H9 (cell line): ENCODE measurements around the gene MOB3C. TPM values are rescaled to one million over a fixed set of nuclear protein-coding genes. Genes with fewer than 3 reads are reported as not detected.

Source experiments
- DNase-seq: peaks from one replicate; pipeline ENCODE4 v3.0.0-alpha.2; 2017
- H2AFZ ChIP-seq: one replicate; pipeline ENCODE4 v1.6.1; 2013; ENCODE audit warnings: mild to moderate bottlenecking, low read length, control low read depth, moderate library complexity
- H2AK5ac ChIP-seq: 2 replicates; pipeline ENCODE4 v1.6.1; 2013; ENCODE audit warnings: low read length, control low read depth, mixed read lengths; ENCODE audit not compliant: insufficient read length
- H2BK120ac ChIP-seq: one replicate; pipeline ENCODE4 v1.6.1; 2013; ENCODE audit warnings: low read depth, mild to moderate bottlenecking, low read length, control low read depth, inconsistent platforms; ENCODE audit not compliant: poor library complexity, severe bottlenecking
- H2BK12ac ChIP-seq: 2 replicates; pipeline ENCODE4 v1.6.1; 2013; ENCODE audit warnings: low read length, control low read depth, mixed read lengths, low read depth; ENCODE audit not compliant: insufficient read length
- H2BK15ac ChIP-seq: 2 replicates; pipeline ENCODE4 v1.6.1; 2013; ENCODE audit warnings: low read depth, low read length, control low read depth
- H2BK20ac ChIP-seq: one replicate; pipeline ENCODE4 v1.6.1; 2013; ENCODE audit warnings: low read depth, mild to moderate bottlenecking, low read length, control low read depth, inconsistent platforms; ENCODE audit not compliant: poor library complexity, severe bottlenecking
- H2BK5ac ChIP-seq: 2 replicates; pipeline ENCODE4 v1.6.1; 2013; ENCODE audit warnings: low read length, control low read depth, mixed read lengths; ENCODE audit not compliant: insufficient read length
- H3K14ac ChIP-seq: 2 replicates; pipeline ENCODE4 v1.6.1; 2013; ENCODE audit warnings: low read length, control low read depth; ENCODE audit not compliant: insufficient read depth
- H3K18ac ChIP-seq: 2 replicates; pipeline ENCODE4 v1.6.1; 2013; ENCODE audit warnings: low read depth, mild to moderate bottlenecking, mixed read lengths, low read length, control low read depth; ENCODE audit not compliant: insufficient read length
- H3K23ac ChIP-seq: 2 replicates; pipeline ENCODE4 v1.6.1; 2013; ENCODE audit warnings: low read length, control low read depth, mixed read lengths, low read depth; ENCODE audit not compliant: insufficient read length
- H3K23me2 ChIP-seq: 2 replicates; pipeline ENCODE4 v1.6.1; 2013; ENCODE audit warnings: low read depth, mild to moderate bottlenecking, mixed read lengths, low read length, control low read depth; ENCODE audit not compliant: insufficient read length, poor library complexity, severe bottlenecking
- H3K27ac ChIP-seq: 2 replicates; pipeline ENCODE4 v1.5.1; 2013; ENCODE audit warnings: low read length, control low read depth, mixed read lengths, low read depth; ENCODE audit not compliant: insufficient read length
- H3K27me3 ChIP-seq: 2 replicates; pipeline ENCODE4 v1.6.1; 2013; ENCODE audit warnings: low read length, control low read depth, inconsistent platforms; ENCODE audit not compliant: insufficient read depth
- H3K4ac ChIP-seq: 2 replicates; pipeline ENCODE4 v1.6.1; 2013; ENCODE audit warnings: low read depth, mild to moderate bottlenecking, control low read depth, inconsistent platforms, low read length, moderate library complexity
- H3K4me1 ChIP-seq: 2 replicates; pipeline ENCODE4 v1.6.1; 2013; ENCODE audit warnings: low read length, control low read depth, inconsistent platforms; ENCODE audit not compliant: insufficient read depth
- H3K4me2 ChIP-seq: 2 replicates; pipeline ENCODE4 v1.6.1; 2013; ENCODE audit warnings: low read length, control low read depth, mixed read lengths; ENCODE audit not compliant: insufficient read length, insufficient read depth
- H3K56ac ChIP-seq: 2 replicates; pipeline ENCODE4 v1.6.1; 2013; ENCODE audit warnings: low read depth, mild to moderate bottlenecking, mixed read lengths, low read length, control low read depth; ENCODE audit not compliant: insufficient read length
- H3K79me1 ChIP-seq: 2 replicates; pipeline ENCODE4 v1.6.1; 2013; ENCODE audit warnings: low read depth, mild to moderate bottlenecking, moderate library complexity, low read length, control low read depth, inconsistent platforms; ENCODE audit not compliant: insufficient read depth, poor library complexity, severe bottlenecking
- H3K79me2 ChIP-seq: 2 replicates; pipeline ENCODE4 v1.6.1; 2013; ENCODE audit warnings: low read length, control low read depth, inconsistent platforms; ENCODE audit not compliant: insufficient read depth
- H3K9ac ChIP-seq: 2 replicates; pipeline ENCODE4 v1.6.1; 2013; ENCODE audit warnings: low read length, control low read depth, mixed read lengths; ENCODE audit not compliant: insufficient read length; ENCODE audit errors: extremely low read depth
- H3K9me3 ChIP-seq: one replicate; pipeline ENCODE4 v1.6.1; 2013; ENCODE audit warnings: low read depth, low read length, inconsistent platforms; ENCODE audit not compliant: control insufficient read depth
- H3T11ph ChIP-seq: one replicate; pipeline ENCODE4 v1.6.1; 2013; ENCODE audit warnings: mild to moderate bottlenecking, low read length, control low read depth, inconsistent platforms
- H4K20me1 ChIP-seq: one replicate; pipeline ENCODE4 v1.6.1; 2013; ENCODE audit not compliant: control insufficient read depth, insufficient read length, insufficient read depth
- H4K5ac ChIP-seq: 2 replicates; pipeline ENCODE4 v1.6.1; 2013; ENCODE audit warnings: low read depth, mild to moderate bottlenecking, mixed read lengths, low read length, control low read depth; ENCODE audit not compliant: insufficient read length
- H4K8ac ChIP-seq: replicated peaks from 2 replicates; pipeline ENCODE4 v1.6.1; 2013; ENCODE audit warnings: low read length, control low read depth, mixed read lengths, low read depth; ENCODE audit not compliant: insufficient read length
- H4K91ac ChIP-seq: 2 replicates; pipeline ENCODE4 v1.6.1; 2013; ENCODE audit warnings: low read depth, mild to moderate bottlenecking, moderate library complexity, mixed read lengths, low read length, control low read depth; ENCODE audit not compliant: insufficient read length
- H3K27ac Mint-ChIP-seq, 3 experiments: 2 replicates in 2 of 3; 3 replicates in 1 of 3; pipeline ENCODE4 v1.8.0; 2020 to 2021; ENCODE audit warnings: mixed read lengths in 3 of 3, mild to moderate bottlenecking in 1 of 3, moderate library complexity in 1 of 3
- H3K27me3 Mint-ChIP-seq: 2 replicates; pipeline ENCODE4 v1.8.0; 2021; ENCODE audit warnings: low read depth, mild to moderate bottlenecking, moderate library complexity, mixed read lengths
- H3K36me3 Mint-ChIP-seq, 3 experiments: 2 replicates in 2 of 3; 3 replicates in 1 of 3; pipeline ENCODE4 v1.8.0; 2020 to 2021; ENCODE audit warnings: low read depth in 3 of 3, mixed read lengths in 3 of 3; ENCODE audit not compliant: insufficient read depth in 1 of 3
- H3K4me1 Mint-ChIP-seq, 2 experiments: 2 replicates each; pipeline ENCODE4 v1.8.0; 2020; ENCODE audit warnings: mixed read lengths in 2 of 2
- H3K4me3 Mint-ChIP-seq, 2 experiments: 2 replicates in 1 of 2; 3 replicates in 1 of 2; pipeline ENCODE4 v1.8.0; 2020 to 2021; ENCODE audit warnings: mild to moderate bottlenecking in 2 of 2, mixed read lengths in 2 of 2, moderate library complexity in 1 of 2
- H3K9me3 Mint-ChIP-seq, 2 experiments: 2 replicates in 1 of 2; 3 replicates in 1 of 2; pipeline ENCODE4 v1.8.0; 2020; ENCODE audit warnings: mild to moderate bottlenecking in 2 of 2, mixed read lengths in 2 of 2, moderate library complexity in 1 of 2
- WGBS: extraction: QIAGEN DNeasy Blood & Tissue Kit; methylation state at CpG from one replicate; pipeline ENCODE4 v1.1.7; 2013; ENCODE audit warnings: missing lambda C conversion rate, low lambda C conversion rate, mixed read lengths; ENCODE audit not compliant: insufficient read length; ENCODE audit errors: extremely low coverage; 5-methylcytosine and 5-hydroxymethylcytosine counted together
- total RNA-seq: library from RNA; stranded (reverse); gene quantifications from 2 replicates; pipeline ENCODE4 v1.2.1, GENCODE V29; 2021
- TF ChIP-seq, protein P1 (sequence below): fragments of 200-600 bp; sonication (generic); conservative IDR thresholded peaks from 3 replicates; pipeline ENCODE4 v1.8.0; 2021; ENCODE audit warnings: antibody characterized with exemption, mild to moderate bottlenecking

The MOB3C gene
- total RNA-seq, 1 experiment from 2014 or later = 3.2 TPM

DNA sequence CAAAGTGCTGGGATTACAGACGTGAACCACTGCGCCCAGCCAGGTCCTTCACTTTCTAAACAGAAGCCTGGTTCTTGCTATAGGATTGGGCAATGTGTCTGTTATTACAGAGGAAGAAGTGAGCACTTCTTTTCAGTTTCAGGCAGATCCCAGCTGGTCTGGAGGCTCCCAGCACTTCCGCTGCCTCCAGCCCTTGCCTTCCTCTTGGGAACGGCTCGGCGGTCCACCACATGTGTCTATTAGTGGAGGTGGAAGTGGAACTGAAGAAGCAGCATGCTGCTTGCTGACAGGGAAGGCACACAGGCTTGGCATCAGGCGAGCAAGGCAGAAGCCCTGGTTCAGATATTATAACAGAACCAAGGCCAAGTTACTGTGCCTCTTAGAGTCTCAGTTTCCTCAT lies 29.5 kb downstream of the MOB3C start:
- no peaks in the 10 kb centered on the region for H3K23me2 ChIP-seq
- Mint-ChIP-seq H3K9me3 (no peaks in the 10 kb centered on the region), H3K4me1 (peaks cover 12 to 23% of the 10 kb centered on the region in 2 experiments), H3K36me3 (peaks cover 0 to 30% (median under 1%) of the 10 kb centered on the region in 3 experiments; a peak in 4 of 7 replicates), H3K4me3 (no peak overlapping the region), H3K27ac (no peak overlapping the region), H3K27me3 (no peaks in the 10 kb centered on the region)
- no peaks in the 10 kb centered on the region for H3K9me3 ChIP-seq
- no peak overlapping the region for H2BK5ac ChIP-seq
- no peak overlapping the region for H3K4ac ChIP-seq
- no peaks in the 10 kb centered on the region for H3K27me3 ChIP-seq
- no peak overlapping the region for H3K56ac ChIP-seq
- no peak overlapping the region for H3K9ac ChIP-seq
- no peak overlapping the region for H3K18ac ChIP-seq
- H2BK15ac ChIP-seq = no peak overlapping the region
- H3T11ph ChIP-seq = no peak overlapping the region
- no peaks in the 10 kb centered on the region for H4K20me1 ChIP-seq
- no peaks in the 10 kb centered on the region for H3K79me1 ChIP-seq
- no CpG with 5 or more reads among the region's 7 CpGs for WGBS
- H3K23ac ChIP-seq = no peak overlapping the region
- no peak overlapping the region for H3K4me2 ChIP-seq
- H3K4me1 ChIP-seq = 0 out of 2 replicates have a peak, but pooled peaks cover 2% of the 10 kb centered on the region
- no peak overlapping the region for H4K8ac ChIP-seq
- no peak overlapping the region for H4K91ac ChIP-seq
- TF ChIP-seq, protein P1, sequence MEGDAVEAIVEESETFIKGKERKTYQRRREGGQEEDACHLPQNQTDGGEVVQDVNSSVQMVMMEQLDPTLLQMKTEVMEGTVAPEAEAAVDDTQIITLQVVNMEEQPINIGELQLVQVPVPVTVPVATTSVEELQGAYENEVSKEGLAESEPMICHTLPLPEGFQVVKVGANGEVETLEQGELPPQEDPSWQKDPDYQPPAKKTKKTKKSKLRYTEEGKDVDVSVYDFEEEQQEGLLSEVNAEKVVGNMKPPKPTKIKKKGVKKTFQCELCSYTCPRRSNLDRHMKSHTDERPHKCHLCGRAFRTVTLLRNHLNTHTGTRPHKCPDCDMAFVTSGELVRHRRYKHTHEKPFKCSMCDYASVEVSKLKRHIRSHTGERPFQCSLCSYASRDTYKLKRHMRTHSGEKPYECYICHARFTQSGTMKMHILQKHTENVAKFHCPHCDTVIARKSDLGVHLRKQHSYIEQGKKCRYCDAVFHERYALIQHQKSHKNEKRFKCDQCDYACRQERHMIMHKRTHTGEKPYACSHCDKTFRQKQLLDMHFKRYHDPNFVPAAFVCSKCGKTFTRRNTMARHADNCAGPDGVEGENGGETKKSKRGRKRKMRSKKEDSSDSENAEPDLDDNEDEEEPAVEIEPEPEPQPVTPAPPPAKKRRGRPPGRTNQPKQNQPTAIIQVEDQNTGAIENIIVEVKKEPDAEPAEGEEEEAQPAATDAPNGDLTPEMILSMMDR = no peak
- no peak overlapping the region for H2AK5ac ChIP-seq
- H2AFZ ChIP-seq = no peak overlapping the region
- no peak overlapping the region for H4K5ac ChIP-seq
- DNase-seq = no peak
- H2BK12ac ChIP-seq = no peak overlapping the region
- no peak overlapping the region for H2BK120ac ChIP-seq
- no peak overlapping the region for H2BK20ac ChIP-seq
- H3K27ac ChIP-seq = no peak overlapping the region
- H3K79me2 ChIP-seq = no peaks in the 10 kb centered on the region
- no peak overlapping the region for H3K14ac ChIP-seq
